ENCODE results near the gene GOSR1. TPM values are rescaled to one million over a fixed set of nuclear protein-coding genes. Genes with fewer than 3 reads are reported as not detected.
"Not testable (repeated sequence)": the region's sequence is repeated elsewhere in the genome, so short reads cannot be mapped to it uniquely, and the experiment has no call there.

The GOSR1 gene
- total and polyA plus RNA-seq, 4 donors = 14.8 to 45.1 (median 32.1) TPM

GRCh38 chr17:30567231-30568116, 90.3 kb downstream of the GOSR1 start:
- H3K36me3 ChIP-seq (ENCODE audit: control insufficient read depth in 4 of 4, insufficient read depth in 4 of 4, low read length in 4 of 4) = no peaks in the 10 kb centered on the region
- peaks cover 0 to 8% (median 0%) of the 10 kb centered on the region in 5 donors for H3K4me1 ChIP-seq (ENCODE audit: control insufficient read depth in 5 of 5, insufficient read depth in 5 of 5, low read length in 5 of 5)
- H3K9ac ChIP-seq (ENCODE audit: insufficient read depth in 1 of 2, low read length in 2 of 2) = no peak overlapping the region
- no peak overlapping the region for H3K27ac ChIP-seq (ENCODE audit: low read depth in 1 of 2, low read length in 1 of 2)
- TF ChIP-seq CTCF (IDR thresholded peaks at IDR 0.05; ENCODE audit: control extremely low read depth, extremely low read depth) = no peak
- ATAC-seq (ENCODE audit: insufficient read depth, low FRiP score) (no peak), DNase-seq (no peak)
- H3K27me3 ChIP-seq (ENCODE audit: control insufficient read depth in 3 of 3, insufficient read depth in 3 of 3, low read length in 2 of 3) = no peaks in the 10 kb centered on the region
- H3K9me3 ChIP-seq (ENCODE audit: control insufficient read depth in 4 of 4, insufficient read depth in 3 of 4, low read length in 3 of 4) = no peaks in the 10 kb centered on the region
- H3K4me3 ChIP-seq = no peak overlapping the region
- 88 to 93% methylated on average over 17 of the region's 17 CpGs for WGBS, 2 donors

- Histone ChIP-seq H3K4me3 (no peak overlapping the region), H3K27me3 (ENCODE audit: control insufficient read depth in 3 of 3, insufficient read depth in 3 of 3, low read length in 2 of 3) (no peaks in the 10 kb centered on the region), H3K9me3 (ENCODE audit: control insufficient read depth in 4 of 4, insufficient read depth in 3 of 4, low read length in 3 of 4) (no peaks in the 10 kb centered on the region), H3K27ac (ENCODE audit: low read depth in 1 of 2, low read length in 1 of 2) (no peak overlapping the region), H3K4me1 (ENCODE audit: control insufficient read depth in 5 of 5, insufficient read depth in 5 of 5, low read length in 5 of 5) (peaks cover 0 to 8% (median 0%) of the 10 kb centered on the region in 5 donors), H3K9ac (ENCODE audit: insufficient read depth in 1 of 2, low read length in 2 of 2) (no peak overlapping the region), H3K36me3 (ENCODE audit: control insufficient read depth in 4 of 4, insufficient read depth in 4 of 4, low read length in 4 of 4) (no peaks in the 10 kb centered on the region)
- ATAC-seq (ENCODE audit: insufficient read depth, low FRiP score) = no peak
- DNase-seq = no peak
- TF ChIP-seq CTCF (IDR thresholded peaks at IDR 0.05; ENCODE audit: control extremely low read depth, extremely low read depth) = no peak
- WGBS, 2 donors = 86 to 89% methylated on average over 8 of the region's 8 CpGs
Measured at GRCh38 chr17:30568117-30568430, 90.9 kb downstream of the GOSR1 start.

GRCh38 chr17:30569531-30570175, 92.4 kb downstream of the GOSR1 start:
- not testable (repeated sequence) for H3K27me3 ChIP-seq (ENCODE audit: control insufficient read depth in 3 of 3, insufficient read depth in 3 of 3, low read length in 2 of 3); H3K4me1 ChIP-seq (ENCODE audit: control insufficient read depth in 5 of 5, insufficient read depth in 5 of 5, low read length in 5 of 5); H3K27ac ChIP-seq (ENCODE audit: low read depth in 1 of 2, low read length in 1 of 2); H3K4me3 ChIP-seq; H3K36me3 ChIP-seq (ENCODE audit: control insufficient read depth in 4 of 4, insufficient read depth in 4 of 4, low read length in 4 of 4); ATAC-seq (ENCODE audit: insufficient read depth, low FRiP score); H3K9ac ChIP-seq (ENCODE audit: insufficient read depth in 1 of 2, low read length in 2 of 2); DNase-seq; H3K9me3 ChIP-seq (ENCODE audit: control insufficient read depth in 4 of 4, insufficient read depth in 3 of 4, low read length in 3 of 4)
- WGBS, 2 donors = 80 to 95% methylated on average over 11 to 12 of the region's 12 CpGs

GRCh38 chr17:30570191-30570590, 93.0 kb downstream of the GOSR1 start:
- Histone ChIP-seq H3K27ac (ENCODE audit: low read depth in 1 of 2, low read length in 1 of 2) (no peak overlapping the region), H3K36me3 (ENCODE audit: control insufficient read depth in 4 of 4, insufficient read depth in 4 of 4, low read length in 4 of 4) (no peaks in the 10 kb centered on the region), H3K4me3 (no peak overlapping the region), H3K9me3 (ENCODE audit: control insufficient read depth in 4 of 4, insufficient read depth in 3 of 4, low read length in 3 of 4) (no peaks in the 10 kb centered on the region), H3K9ac (ENCODE audit: insufficient read depth in 1 of 2, low read length in 2 of 2) (no peak overlapping the region), H3K27me3 (ENCODE audit: control insufficient read depth in 3 of 3, insufficient read depth in 3 of 3, low read length in 2 of 3) (no peaks in the 10 kb centered on the region), H3K4me1 (ENCODE audit: control insufficient read depth in 5 of 5, insufficient read depth in 5 of 5, low read length in 5 of 5) (peaks cover 0 to 5% (median 0%) of the 10 kb centered on the region in 5 donors)
- TF ChIP-seq CTCF (IDR thresholded peaks at IDR 0.05; ENCODE audit: control extremely low read depth, extremely low read depth) = no peak
- ATAC-seq (ENCODE audit: insufficient read depth, low FRiP score) (no peak), DNase-seq (no peak)
- WGBS, 2 donors = 9 to 15% methylated on average over 2 of the region's 2 CpGs
